Measurements from ENCODE around the gene MYO5A. TPM values are rescaled to one million over a fixed set of nuclear protein-coding genes. Genes with fewer than 3 reads are reported as not detected.

MYO5A gene
- total and polyA plus RNA-seq, 9 of the 15 experiments (the other 6 are each of a cell fraction or from before 2014, with no cell fraction given): 0.03 to 0.82 (median 0.40) TPM

- WGBS (ENCODE audit: insufficient coverage, low coverage, missing lambda C conversion rate): 0% methylated on average over 5 of the region's 5 CpGs
- no peaks in the 10 kb centered on the region for H3K9me1 ChIP-seq (ENCODE audit: control insufficient read depth, insufficient read depth, low read length)
- no peaks in the 10 kb centered on the region for H3K79me2 ChIP-seq (ENCODE audit: control insufficient read depth, insufficient read depth, low read length)
- no peak overlapping the region for H3K4me3 ChIP-seq
- H3K9ac ChIP-seq (ENCODE audit: insufficient read depth in 1 of 2, low read depth in 2 of 2, low read length in 2 of 2): no peak overlapping the region
- in situ Hi-C loops (cut with MboI): loop anchor here (25.0 kb wide), 1 partner anchor 929 kb away; no protein-coding TSS in a partner anchor
- POLR2A ChIA-PET: no interaction called here
- no peak for DNase-seq (ENCODE audit: extremely low read depth in 1 of 4, low spot score in 3 of 4)
- no peak overlapping the region for H3K4me2 ChIP-seq (ENCODE audit: insufficient read depth, low read length)
- no peaks in the 10 kb centered on the region for H3K9me3 ChIP-seq (replicated peaks; ENCODE audit: control insufficient read depth, insufficient read depth, low read depth, low read length)
- peaks cover 13 to 42% of the 10 kb centered on the region in 2 experiments; a peak in 4 of 5 replicates for H3K27me3 ChIP-seq (ENCODE audit: control insufficient read depth in 2 of 2, insufficient read depth in 2 of 2, low read length in 2 of 2)
- BruUV-seq (replicated peaks): no TSS peak
- CTCF ChIA-PET (ENCODE audit: low intra/inter-chr PET ratio): interaction anchor here (0.9 kb wide), 1 partner anchor 477 kb away, joined by 5 read pairs; no protein-coding TSS in a partner anchor
- no peak overlapping the region for H3K27ac ChIP-seq (ENCODE audit: extremely low read depth, low read depth, low read length)
- no peaks in the 10 kb centered on the region; a peak in 1 of 5 replicates for H3K4me1 ChIP-seq (replicated peaks in 1 of 2; ENCODE audit: control insufficient read depth in 2 of 2, insufficient read depth in 2 of 2, low read length in 2 of 2)
- no peak for FAIRE-seq
- intact Hi-C loops (cut with micrococcal nuclease): loop anchor here (5.0 to 10.0 kb wide), 2 partner anchors 74 to 206 kb away; no protein-coding TSS in a partner anchor
- no peak for ATAC-seq
- H4K20me1 ChIP-seq (replicated peaks; ENCODE audit: control insufficient read depth, insufficient read depth, low read length): peaks cover 5% of the 10 kb centered on the region; the same call in 1 of the 2 replicates
- no peaks in the 10 kb centered on the region for H3K36me3 ChIP-seq (ENCODE audit: control insufficient read depth, insufficient read depth, low read length)
- H2AFZ ChIP-seq (ENCODE audit: low read depth, low read length): no peak overlapping the region
- no peak for TF ChIP-seq GTF2F1 (IDR thresholded peaks at IDR 0.05; ENCODE audit: low read depth, low read length)
- no peak for TF ChIP-seq SRF (CRISPR knock-in tag; IDR thresholded peaks at IDR 0.05)
- TF ChIP-seq, protein P1, sequence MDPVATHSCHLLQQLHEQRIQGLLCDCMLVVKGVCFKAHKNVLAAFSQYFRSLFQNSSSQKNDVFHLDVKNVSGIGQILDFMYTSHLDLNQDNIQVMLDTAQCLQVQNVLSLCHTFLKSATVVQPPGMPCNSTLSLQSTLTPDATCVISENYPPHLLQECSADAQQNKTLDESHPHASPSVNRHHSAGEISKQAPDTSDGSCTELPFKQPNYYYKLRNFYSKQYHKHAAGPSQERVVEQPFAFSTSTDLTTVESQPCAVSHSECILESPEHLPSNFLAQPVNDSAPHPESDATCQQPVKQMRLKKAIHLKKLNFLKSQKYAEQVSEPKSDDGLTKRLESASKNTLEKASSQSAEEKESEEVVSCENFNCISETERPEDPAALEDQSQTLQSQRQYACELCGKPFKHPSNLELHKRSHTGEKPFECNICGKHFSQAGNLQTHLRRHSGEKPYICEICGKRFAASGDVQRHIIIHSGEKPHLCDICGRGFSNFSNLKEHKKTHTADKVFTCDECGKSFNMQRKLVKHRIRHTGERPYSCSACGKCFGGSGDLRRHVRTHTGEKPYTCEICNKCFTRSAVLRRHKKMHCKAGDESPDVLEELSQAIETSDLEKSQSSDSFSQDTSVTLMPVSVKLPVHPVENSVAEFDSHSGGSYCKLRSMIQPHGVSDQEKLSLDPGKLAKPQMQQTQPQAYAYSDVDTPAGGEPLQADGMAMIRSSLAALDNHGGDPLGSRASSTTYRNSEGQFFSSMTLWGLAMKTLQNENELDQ (CRISPR knock-in tag; IDR thresholded peaks at IDR 0.05; ENCODE audit: borderline replicate concordance): no peak
- TF ChIP-seq, protein P2, sequence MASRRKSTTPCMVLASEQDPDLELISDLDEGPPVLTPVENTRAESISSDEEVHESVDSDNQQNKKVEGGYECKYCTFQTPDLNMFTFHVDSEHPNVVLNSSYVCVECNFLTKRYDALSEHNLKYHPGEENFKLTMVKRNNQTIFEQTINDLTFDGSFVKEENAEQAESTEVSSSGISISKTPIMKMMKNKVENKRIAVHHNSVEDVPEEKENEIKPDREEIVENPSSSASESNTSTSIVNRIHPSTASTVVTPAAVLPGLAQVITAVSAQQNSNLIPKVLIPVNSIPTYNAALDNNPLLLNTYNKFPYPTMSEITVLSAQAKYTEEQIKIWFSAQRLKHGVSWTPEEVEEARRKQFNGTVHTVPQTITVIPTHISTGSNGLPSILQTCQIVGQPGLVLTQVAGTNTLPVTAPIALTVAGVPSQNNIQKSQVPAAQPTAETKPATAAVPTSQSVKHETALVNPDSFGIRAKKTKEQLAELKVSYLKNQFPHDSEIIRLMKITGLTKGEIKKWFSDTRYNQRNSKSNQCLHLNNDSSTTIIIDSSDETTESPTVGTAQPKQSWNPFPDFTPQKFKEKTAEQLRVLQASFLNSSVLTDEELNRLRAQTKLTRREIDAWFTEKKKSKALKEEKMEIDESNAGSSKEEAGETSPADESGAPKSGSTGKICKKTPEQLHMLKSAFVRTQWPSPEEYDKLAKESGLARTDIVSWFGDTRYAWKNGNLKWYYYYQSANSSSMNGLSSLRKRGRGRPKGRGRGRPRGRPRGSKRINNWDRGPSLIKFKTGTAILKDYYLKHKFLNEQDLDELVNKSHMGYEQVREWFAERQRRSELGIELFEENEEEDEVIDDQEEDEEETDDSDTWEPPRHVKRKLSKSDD (conservative IDR thresholded peaks at IDR 0.05; ENCODE audit: low read length): no peak
- no peak for TF ChIP-seq TBL1XR1 (IDR thresholded peaks at IDR 0.05; ENCODE audit: low read length in 2 of 2)
- no peak for TF ChIP-seq PHTF2 (CRISPR knock-in tag; IDR thresholded peaks at IDR 0.05)
- no peak for TF ChIP-seq RHOXF2B (CRISPR knock-in tag; conservative IDR thresholded peaks at IDR 0.05)
- no peak for TF ChIP-seq FOXP4 (CRISPR knock-in tag; IDR thresholded peaks at IDR 0.05; ENCODE audit: borderline replicate concordance)
- no peak for TF ChIP-seq SRSF9 (IDR thresholded peaks at IDR 0.05; ENCODE audit: borderline replicate concordance, low read depth, low read length)
- no peak for TF ChIP-seq SREBF1 (IDR thresholded peaks at IDR 0.05; ENCODE audit: borderline replicate concordance, low read depth, low read length)
- no peak for TF ChIP-seq MTF1 (CRISPR knock-in tag; IDR thresholded peaks at IDR 0.05; ENCODE audit: borderline replicate concordance)
- no peak for TF ChIP-seq GABPB2 (CRISPR knock-in tag; conservative IDR thresholded peaks at IDR 0.05)
- no peak for TF ChIP-seq PML (IDR thresholded peaks at IDR 0.05; ENCODE audit: low read length)
- no peak for TF ChIP-seq ZNF324 (CRISPR knock-in tag; IDR thresholded peaks at IDR 0.05)
- no peak for TF ChIP-seq RBM34 (IDR thresholded peaks at IDR 0.05; ENCODE audit: borderline replicate concordance, insufficient read depth, low read length)
- TF ChIP-seq KDM2B (CRISPR knock-in tag; IDR thresholded peaks at IDR 0.05): no peak
- no peak for TF ChIP-seq RFX1 (IDR thresholded peaks at IDR 0.05)
- no peak for TF ChIP-seq MCM3 (IDR thresholded peaks at IDR 0.05)
Measured at GRCh38 chr15:52258461-52258860, 270.2 kb downstream of the MYO5A start.

Data from K562 (cell line).